Muscle layer of duodenum (tissue), 2 donors: ENCODE data around the gene CFAP61.

Source experiments
- H3K27ac ChIP-seq: one replicate; pipeline ENCODE4 v1.7.0; 2013; ENCODE audit warnings: mild to moderate bottlenecking, low read length
- H3K27me3 ChIP-seq: one replicate; pipeline ENCODE4 v1.7.0; 2013; ENCODE audit warnings: low read depth, mild to moderate bottlenecking, control low read depth, low read length
- H3K36me3 ChIP-seq, 2 donors: one replicate each; pipeline ENCODE4 v1.7.0; 2013; ENCODE audit warnings: low read length in 2 of 2, control low read depth in 1 of 2, mild to moderate bottlenecking in 1 of 2; ENCODE audit not compliant: insufficient read depth in 2 of 2, control insufficient read depth in 1 of 2
- H3K4me1 ChIP-seq, 2 donors: one replicate each; pipeline ENCODE4 v1.7.0; 2013; ENCODE audit warnings: low read length in 2 of 2, mild to moderate bottlenecking in 2 of 2, control low read depth in 1 of 2, moderate library complexity in 1 of 2; ENCODE audit not compliant: insufficient read depth in 2 of 2, control insufficient read depth in 1 of 2
- H3K4me3 ChIP-seq, 2 donors: one replicate each; pipeline ENCODE4 v1.7.0; 2013; ENCODE audit warnings: low read length in 2 of 2, low read depth in 1 of 2, mild to moderate bottlenecking in 1 of 2
- H3K9me3 ChIP-seq, 2 donors: one replicate each; pipeline ENCODE4 v1.7.0; 2013; ENCODE audit warnings: low read length in 2 of 2, control low read depth in 1 of 2, mild to moderate bottlenecking in 1 of 2; ENCODE audit not compliant: control insufficient read depth in 1 of 2
- donor health status: healthy.

The CFAP61 gene

DNA sequence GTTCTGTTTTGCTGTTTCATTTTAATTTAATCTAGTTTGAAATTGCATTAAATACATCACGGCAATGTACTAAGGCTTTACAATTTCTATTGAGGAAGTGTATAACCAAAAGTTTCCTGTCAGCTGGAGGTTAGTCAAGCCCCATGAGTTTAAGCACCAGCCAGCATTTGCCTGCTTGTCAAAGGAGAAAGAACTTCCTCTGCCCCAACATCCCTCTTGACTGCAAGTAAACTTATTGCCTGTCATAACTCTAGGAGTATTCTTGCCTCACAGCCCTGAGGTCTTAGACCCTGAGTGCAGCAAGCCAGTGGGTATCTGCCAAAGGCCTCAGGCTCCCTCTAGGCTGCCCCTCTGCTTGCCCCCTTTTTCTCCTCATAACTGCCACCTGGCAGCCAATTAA is 208.8 kb downstream of the CFAP61 start:
- H3K4me3 ChIP-seq: no peak overlapping the region
- no peaks in the 10 kb centered on the region for H3K36me3 ChIP-seq
- no peaks in the 10 kb centered on the region for H3K27me3 ChIP-seq
- H3K9me3 ChIP-seq: no peaks in the 10 kb centered on the region
- no peak overlapping the region for H3K27ac ChIP-seq
- H3K4me1 ChIP-seq: no peaks in the 10 kb centered on the region

DNA sequence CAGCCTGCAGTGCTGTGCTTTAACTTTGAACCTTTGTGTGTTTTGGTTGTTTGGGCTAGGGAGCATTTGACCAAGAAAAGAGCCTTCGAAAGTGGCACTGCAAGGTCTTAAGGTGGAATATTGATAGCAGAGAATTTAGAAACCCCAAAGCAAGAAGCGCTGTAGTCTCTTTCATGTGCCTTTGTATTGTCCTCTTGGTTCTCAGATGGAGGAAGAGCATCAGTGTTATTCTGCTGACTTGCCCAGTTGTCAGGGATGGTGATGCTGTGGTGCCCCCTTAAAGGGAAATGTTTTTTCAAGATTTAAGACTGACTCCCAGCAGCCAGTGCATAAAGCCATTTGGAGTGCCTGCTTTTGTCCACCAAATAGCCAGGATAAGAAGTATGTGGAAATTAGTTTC is 212.9 kb downstream of the CFAP61 start:
- Histone ChIP-seq H3K27ac (no peak overlapping the region), H3K27me3 (no peaks in the 10 kb centered on the region), H3K4me3 (no peak overlapping the region), H3K36me3 (no peaks in the 10 kb centered on the region), H3K4me1 (no peaks in the 10 kb centered on the region), H3K9me3 (no peaks in the 10 kb centered on the region)

- Histone ChIP-seq H3K27ac (no peak overlapping the region), H3K9me3 (no peaks in the 10 kb centered on the region), H3K36me3 (no peaks in the 10 kb centered on the region), H3K27me3 (no peaks in the 10 kb centered on the region), H3K4me1 (no peaks in the 10 kb centered on the region), H3K4me3 (no peak overlapping the region)
Measured at GRCh38 chr20:20266552-20266951, 214.2 kb downstream of the CFAP61 start.

GRCh38 chr20:20267685-20268370 is 215.5 kb downstream of the CFAP61 start:
- H3K27me3 ChIP-seq: no peaks in the 10 kb centered on the region
- no peak overlapping the region for H3K4me3 ChIP-seq
- no peaks in the 10 kb centered on the region for H3K4me1 ChIP-seq
- no peak overlapping the region for H3K27ac ChIP-seq
- H3K9me3 ChIP-seq: no peaks in the 10 kb centered on the region
- H3K36me3 ChIP-seq: no peaks in the 10 kb centered on the region

DNA sequence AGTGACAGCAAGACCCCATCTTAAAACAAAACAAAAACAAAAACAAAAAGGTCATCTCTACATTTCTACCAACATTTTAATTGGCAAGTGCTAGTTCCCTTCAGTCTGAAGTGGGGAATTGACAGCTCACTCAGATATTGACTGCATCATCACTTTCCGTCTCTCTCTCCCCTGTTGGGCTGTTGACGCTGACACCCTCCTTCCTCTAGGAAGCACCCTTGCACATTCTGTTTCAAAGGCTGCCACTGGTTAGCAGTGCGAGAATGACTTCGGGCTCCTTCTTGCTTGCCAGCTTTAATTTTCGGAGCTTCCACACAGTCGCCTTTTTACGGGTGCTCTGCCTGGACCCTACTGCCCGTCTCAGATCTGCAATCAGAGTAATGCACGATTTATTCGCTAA is 218.9 kb downstream of the CFAP61 start:
- H3K36me3 ChIP-seq: no peaks in the 10 kb centered on the region
- no peaks in the 10 kb centered on the region for H3K27me3 ChIP-seq
- no peak overlapping the region for H3K27ac ChIP-seq
- no peak overlapping the region for H3K4me3 ChIP-seq
- no peaks in the 10 kb centered on the region for H3K9me3 ChIP-seq
- no peaks in the 10 kb centered on the region for H3K4me1 ChIP-seq

DNA sequence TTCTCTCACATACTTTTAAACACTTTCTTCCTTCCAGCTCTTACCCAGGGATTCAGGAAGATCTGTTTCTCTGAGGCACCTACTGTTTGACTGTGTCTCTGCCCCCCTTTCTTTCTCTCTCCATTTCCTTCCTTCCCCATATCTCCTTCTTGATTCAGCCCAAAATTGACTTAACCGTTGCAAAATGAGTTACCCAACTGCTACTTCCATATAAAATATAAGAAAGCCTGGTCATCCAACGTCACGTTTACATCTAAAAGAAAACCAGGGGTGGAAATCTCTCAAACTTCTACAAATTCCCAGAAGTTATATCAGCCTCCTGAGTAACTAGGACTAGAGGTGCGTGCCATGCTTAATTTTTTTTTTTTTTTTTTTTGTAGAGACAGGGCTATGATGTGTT is 220.4 kb downstream of the CFAP61 start:
- Histone ChIP-seq H3K9me3 (no peaks in the 10 kb centered on the region), H3K36me3 (no peaks in the 10 kb centered on the region), H3K27me3 (no peaks in the 10 kb centered on the region), H3K4me3 (no peak overlapping the region), H3K27ac (no peak overlapping the region), H3K4me1 (no peaks in the 10 kb centered on the region)

- Histone ChIP-seq H3K36me3 (no peaks in the 10 kb centered on the region), H3K9me3 (no peaks in the 10 kb centered on the region), H3K4me3 (no peak overlapping the region), H3K4me1 (no peaks in the 10 kb centered on the region), H3K27ac (no peak overlapping the region), H3K27me3 (no peaks in the 10 kb centered on the region)
Measured at GRCh38 chr20:20273286-20273685, 221.0 kb downstream of the CFAP61 start.

DNA sequence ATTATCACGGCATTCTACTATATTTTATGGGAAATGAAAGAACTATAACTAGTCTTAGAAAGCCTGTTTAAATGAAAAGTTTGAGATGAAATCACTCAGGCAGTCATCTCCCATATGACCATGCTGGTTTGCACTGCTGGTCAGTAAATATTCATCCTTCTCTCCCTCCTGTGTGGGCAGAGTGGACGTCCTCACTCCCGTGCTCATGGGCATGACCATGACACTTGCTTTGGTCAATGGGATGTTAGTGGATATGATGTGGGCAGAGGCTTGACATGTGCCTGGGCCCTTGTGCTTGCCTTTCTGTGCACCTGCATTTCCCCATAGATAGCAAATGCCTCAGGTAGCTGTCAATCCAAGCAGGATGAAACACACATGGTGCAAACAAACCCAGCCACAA is 222.5 kb downstream of the CFAP61 start:
- Histone ChIP-seq H3K4me3 (no peak overlapping the region), H3K27ac (no peak overlapping the region), H3K27me3 (no peaks in the 10 kb centered on the region), H3K9me3 (no peaks in the 10 kb centered on the region), H3K36me3 (no peaks in the 10 kb centered on the region), H3K4me1 (no peaks in the 10 kb centered on the region)

DNA sequence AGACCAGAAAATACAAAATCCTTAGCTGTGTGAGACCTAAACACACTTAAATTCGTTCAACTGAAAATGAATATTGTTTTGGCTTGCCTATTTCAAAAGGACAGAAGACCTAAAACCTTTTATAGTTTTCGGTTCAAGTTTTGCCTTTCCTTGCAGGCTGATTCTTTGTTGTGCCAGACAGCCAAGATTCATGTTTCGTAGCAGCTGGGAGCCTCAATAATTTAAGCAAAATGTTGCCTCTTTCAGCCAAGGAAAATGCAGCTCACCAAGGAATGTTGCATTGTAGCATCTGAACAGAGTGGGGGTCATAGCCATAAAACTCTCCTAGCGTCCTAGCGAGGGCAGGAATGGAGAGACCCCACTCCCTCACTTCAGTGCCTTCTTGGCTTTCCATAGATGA is 223.3 kb downstream of the CFAP61 start:
- Histone ChIP-seq H3K27ac (no peak overlapping the region), H3K36me3 (no peaks in the 10 kb centered on the region), H3K9me3 (peaks cover 0 to 4% of the 10 kb centered on the region in 2 donors), H3K27me3 (no peaks in the 10 kb centered on the region), H3K4me3 (no peak overlapping the region), H3K4me1 (no peaks in the 10 kb centered on the region)

DNA sequence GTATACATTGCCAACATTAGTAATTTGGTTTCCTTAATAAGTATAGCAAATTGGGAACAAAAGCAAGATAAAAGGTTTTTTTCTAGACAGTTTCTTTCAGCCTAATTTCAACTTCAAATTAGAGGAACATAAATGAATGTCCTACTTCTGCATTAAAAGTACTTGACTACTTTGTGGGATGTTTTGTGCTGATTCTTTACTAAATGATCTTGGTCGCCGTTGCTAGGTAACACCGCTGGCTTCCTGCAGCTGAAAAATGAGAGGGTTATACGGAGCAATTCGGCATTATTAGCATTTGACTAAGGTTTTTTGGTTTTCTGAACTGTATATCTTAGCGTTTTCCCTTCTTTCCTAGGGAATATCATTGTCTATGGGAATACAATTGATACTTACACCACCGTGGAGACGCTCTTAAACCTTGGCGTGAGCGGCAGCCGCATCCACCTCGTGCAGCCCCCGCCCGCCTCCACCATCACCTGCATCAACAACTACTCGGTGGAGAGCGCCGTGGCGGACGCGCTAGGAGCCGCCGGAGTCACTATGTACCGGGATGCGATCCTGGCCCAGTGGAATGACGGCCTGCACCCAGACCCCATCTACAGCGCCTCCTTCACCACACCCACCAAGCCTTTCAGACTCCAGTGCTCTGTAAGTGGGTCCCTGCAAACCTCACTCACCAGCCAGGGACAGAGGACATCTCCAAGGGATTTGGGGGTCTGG is 224.6 kb downstream of the CFAP61 start:
- Histone ChIP-seq H3K4me1 (no peaks in the 10 kb centered on the region), H3K9me3 (peaks cover 0 to 4% of the 10 kb centered on the region in 2 donors), H3K4me3 (no peak overlapping the region), H3K27ac (no peak overlapping the region), H3K36me3 (no peaks in the 10 kb centered on the region), H3K27me3 (no peaks in the 10 kb centered on the region)

- Histone ChIP-seq H3K4me3 (no peak overlapping the region), H3K27ac (no peak overlapping the region), H3K9me3 (peaks cover 0 to 4% of the 10 kb centered on the region in 2 donors), H3K36me3 (no peaks in the 10 kb centered on the region), H3K27me3 (no peaks in the 10 kb centered on the region), H3K4me1 (no peaks in the 10 kb centered on the region)
Measured at GRCh38 chr20:20277894-20278335, 225.6 kb downstream of the CFAP61 start.

DNA sequence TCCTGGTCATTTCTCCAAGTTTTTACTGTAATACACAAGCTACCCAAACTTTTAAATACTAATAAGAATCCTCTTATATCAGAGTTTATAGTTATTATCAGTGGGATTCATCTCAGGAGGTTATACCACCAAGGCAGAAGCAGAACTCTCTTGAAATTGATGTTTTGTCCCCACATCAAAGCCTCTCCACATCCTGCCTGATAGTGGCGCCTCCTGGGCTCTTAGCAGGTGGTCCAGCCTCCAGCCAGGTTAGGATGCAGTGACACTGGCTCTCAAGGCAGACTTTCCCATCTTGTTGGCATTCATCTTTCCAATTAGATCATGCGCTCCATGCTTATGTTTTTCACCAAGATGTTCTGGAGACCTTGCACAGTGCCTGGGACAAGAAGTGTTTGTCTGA is 233.7 kb downstream of the CFAP61 start:
- Histone ChIP-seq H3K4me3 (no peak overlapping the region), H3K9me3 (no peaks in the 10 kb centered on the region), H3K36me3 (no peaks in the 10 kb centered on the region), H3K27ac (no peak overlapping the region), H3K27me3 (no peaks in the 10 kb centered on the region), H3K4me1 (no peaks in the 10 kb centered on the region)
